HL-60 (cell line): ENCODE measurements around the gene PTTG1.

Experiments
- DNase-seq, 2 experiments: peaks; one replicate each; pipeline ENCODE4 v3.0.0-alpha.2; 2010 to 2020; ENCODE audit warnings: low read depth in 1 of 2, low spot score in 1 of 2
- H3K27ac ChIP-seq: fragments of 250-450 bp; sonication (Bioruptor Pico); replicated peaks from 2 replicates; pipeline ENCODE4 v1.5.1; 2020; ENCODE audit warnings: mild to moderate bottlenecking, moderate library complexity
- H3K27me3 ChIP-seq: fragments of 250-450 bp; sonication (Bioruptor Pico); 2 replicates; pipeline ENCODE4 v1.5.1; 2021; ENCODE audit warnings: mild to moderate bottlenecking, moderate library complexity; ENCODE audit not compliant: insufficient read depth, poor library complexity, severe bottlenecking
- H3K4me3 ChIP-seq: replicated peaks from 2 replicates; pipeline ENCODE4 v1.5.1; 2011; ENCODE audit warnings: mild to moderate bottlenecking, control low read depth, low read length; ENCODE audit not compliant: insufficient read depth
- CTCF ChIP-seq: IDR thresholded peaks from one replicate; pipeline ENCODE4 v1.5.1; 2011; ENCODE audit warnings: low read length, control low read depth, inconsistent platforms; ENCODE audit not compliant: insufficient read depth
- GABPA ChIP-seq: IDR thresholded peaks from 2 replicates; pipeline ENCODE4 v1.6.1; 2012; ENCODE audit warnings: low read depth
- POLR2AphosphoS5 ChIP-seq: IDR thresholded peaks from 2 replicates; pipeline ENCODE4 v1.6.1; 2012; ENCODE audit warnings: low read depth
- REST ChIP-seq: IDR thresholded peaks from 2 replicates; pipeline ENCODE4 v1.6.1; 2012; ENCODE audit warnings: low read depth; ENCODE audit not compliant: insufficient replicate concordance
- SPI1 ChIP-seq: IDR thresholded peaks from 2 replicates; pipeline ENCODE4 v1.6.1; 2012; ENCODE audit warnings: low read depth, mild to moderate bottlenecking, borderline replicate concordance

Gene PTTG1

GRCh38 chr5:160379511-160379910 lies 42.1 kb upstream of the PTTG1 start:
- peaks cover 15% of the 10 kb centered on the region for H3K27me3 ChIP-seq
- no peak overlapping the region for H3K4me3 ChIP-seq
- TF ChIP-seq SPI1: no peak
- TF ChIP-seq CTCF: no peak
- TF ChIP-seq GABPA: no peak
- TF ChIP-seq REST: no peak
- TF ChIP-seq POLR2AphosphoS5: no peak
- no peak for DNase-seq
- H3K27ac ChIP-seq: no peak overlapping the region

GRCh38 chr5:160380041-160380440 lies 41.6 kb upstream of the PTTG1 start:
- DNase-seq: no peak
- TF ChIP-seq CTCF (no peak), REST (no peak), SPI1 (no peak), GABPA (no peak), POLR2AphosphoS5 (no peak)
- H3K27me3 ChIP-seq: peaks cover 12% of the 10 kb centered on the region

GRCh38 chr5:160382346-160382745 lies 39.3 kb upstream of the PTTG1 start:
- peaks cover 3% of the 10 kb centered on the region for H3K27me3 ChIP-seq

More at GRCh38 chr5:160380041-160380440, 41.6 kb upstream of the PTTG1 start:
- H3K4me3 ChIP-seq: no peak overlapping the region
- no peak overlapping the region for H3K27ac ChIP-seq

More at GRCh38 chr5:160382346-160382745, 39.3 kb upstream of the PTTG1 start:
- DNase-seq: no peak
- Histone ChIP-seq H3K27ac (no peak overlapping the region), H3K4me3 (no peak overlapping the region)
- TF ChIP-seq POLR2AphosphoS5 (no peak), GABPA (no peak), CTCF (no peak), REST (no peak), SPI1 (no peak)
